T-cell (primary cell): ENCODE results near the gene PLEKHN1. TPM values are rescaled to one million over a fixed set of nuclear protein-coding genes. Genes with fewer than 3 reads are reported as not detected.
"Not testable (repeated sequence)": the region's sequence is repeated elsewhere in the genome, so short reads cannot be mapped to it uniquely, and the experiment has no call there.

Experiments used
- ATAC-seq, 4 experiments: fragments of 200-7000 bp in 3 of 4; fragments of 150-1000 bp in 1 of 4; cut with Tn5 transposase; replicated peaks in 1 of 4; 1 replicate in 3 of 4; 2 replicates in 1 of 4; pipeline ENCODE4 v1.10.0; 2021; ENCODE audit warnings: moderate library complexity in 3 of 4, mild to moderate bottlenecking in 2 of 4, moderate number of reproducible peaks in 1 of 4
- CTCF ChIA-PET, 2 donors: fragments of 300-600 bp; sonication (Branson Sonifier 250); formaldehyde crosslinking; loops; one replicate each; lab custom pipeline; 2022; ENCODE audit warnings: antibody characterized with exemption in 2 of 2; lab: Charles Lee
- POLR2A ChIA-PET, 2 donors: fragments of 300-600 bp; sonication (Branson Sonifier 250); formaldehyde crosslinking; loops; one replicate each; lab custom pipeline; 2022; ENCODE audit warnings: antibody characterized with exemption in 2 of 2; lab: Charles Lee
- DNase-seq, 35 experiments: peaks; one replicate each; pipeline versions ENCODE4 v3.0.0 to v3.0.0-alpha.2; 2013 to 2023
- H3K27ac ChIP-seq: one replicate; pipeline ENCODE4 v1.5.1; 2013; ENCODE audit warnings: low read length
- H3K27me3 ChIP-seq, 2 experiments: replicated peaks in 1 of 2; 1 replicate in 1 of 2; 2 replicates in 1 of 2; pipeline versions ENCODE4 v1.6.1 to v1.7.0; 2013; ENCODE audit warnings: low read length in 1 of 2, mixed read lengths in 1 of 2; ENCODE audit not compliant: control insufficient read depth in 2 of 2, insufficient read depth in 2 of 2; ENCODE audit errors: extremely low read depth in 1 of 2
- H3K36me3 ChIP-seq, 2 donors: 1 replicate in 1 of 2; 2 replicates in 1 of 2; pipeline versions ENCODE4 v1.6.1 to v1.7.0; 2013; ENCODE audit warnings: low read length in 1 of 2; ENCODE audit not compliant: control insufficient read depth in 2 of 2, insufficient read depth in 1 of 2; ENCODE audit errors: extremely low read depth in 1 of 2
- H3K4me1 ChIP-seq, 2 experiments: 1 replicate in 1 of 2; 2 replicates in 1 of 2; pipeline versions ENCODE4 v1.6.1 to v1.7.0; 2013; ENCODE audit warnings: low read length in 2 of 2, mixed read lengths in 1 of 2; ENCODE audit not compliant: insufficient read depth in 2 of 2, control insufficient read depth in 1 of 2; ENCODE audit errors: extremely low read depth in 1 of 2
- H3K4me3 ChIP-seq, 2 donors: 1 replicate in 1 of 2; 2 replicates in 1 of 2; pipeline versions ENCODE4 v1.5.1 to v1.7.0; 2013; ENCODE audit warnings: mild to moderate bottlenecking in 2 of 2, low read length in 1 of 2, moderate library complexity in 1 of 2; ENCODE audit not compliant: control insufficient read depth in 1 of 2; ENCODE audit errors: extremely low read depth in 1 of 2
- H3K9me3 ChIP-seq: 2 replicates; pipeline ENCODE4 v1.7.0; 2013
- H3K27ac Mint-ChIP-seq, 2 donors: one replicate each; pipeline ENCODE4 v1.8.0; 2020 to 2021; ENCODE audit warnings: mild to moderate bottlenecking in 2 of 2, mixed read lengths in 2 of 2
- H3K27me3 Mint-ChIP-seq, 2 donors: one replicate each; pipeline ENCODE4 v1.8.0; 2021 to 2022; ENCODE audit warnings: mixed read lengths in 2 of 2
- H3K36me3 Mint-ChIP-seq: one replicate; pipeline ENCODE4 v1.8.0; 2021; ENCODE audit warnings: mixed read lengths
- H3K4me1 Mint-ChIP-seq, 3 donors: one replicate each; pipeline ENCODE4 v1.8.0; 2020 to 2022; ENCODE audit warnings: mixed read lengths in 3 of 3, mild to moderate bottlenecking in 1 of 3
- H3K4me3 Mint-ChIP-seq, 3 donors: one replicate each; pipeline ENCODE4 v1.8.0; 2020 to 2022; ENCODE audit warnings: mild to moderate bottlenecking in 3 of 3, mixed read lengths in 3 of 3, moderate library complexity in 3 of 3
- H3K9me3 Mint-ChIP-seq, 3 donors: one replicate each; pipeline ENCODE4 v1.8.0; 2020 to 2022; ENCODE audit warnings: mixed read lengths in 3 of 3
- WGBS: methylation state at CpG from one replicate; pipeline ENCODE4 v1.1.5; 2013; ENCODE audit warnings: missing lambda C conversion rate; ENCODE audit not compliant: insufficient coverage; 5-methylcytosine and 5-hydroxymethylcytosine counted together
- total RNA-seq, 35 experiments: library from RNA in 6 of 35; stranded (reverse) in 6 of 35; fragments of 120-200 nt in 1 of 35; gene quantifications; one replicate each; pipeline versions ENCODE4 v1.2.1 to v1.2.4 and lab custom pipeline; 2013 to 2026

Gene PLEKHN1
- total RNA-seq, 5 donors from 2014 or later (not counting 1 experiment from before 2014, with no cell fraction given): 0.30 to 9.9 (median 7.3) TPM

DNA sequence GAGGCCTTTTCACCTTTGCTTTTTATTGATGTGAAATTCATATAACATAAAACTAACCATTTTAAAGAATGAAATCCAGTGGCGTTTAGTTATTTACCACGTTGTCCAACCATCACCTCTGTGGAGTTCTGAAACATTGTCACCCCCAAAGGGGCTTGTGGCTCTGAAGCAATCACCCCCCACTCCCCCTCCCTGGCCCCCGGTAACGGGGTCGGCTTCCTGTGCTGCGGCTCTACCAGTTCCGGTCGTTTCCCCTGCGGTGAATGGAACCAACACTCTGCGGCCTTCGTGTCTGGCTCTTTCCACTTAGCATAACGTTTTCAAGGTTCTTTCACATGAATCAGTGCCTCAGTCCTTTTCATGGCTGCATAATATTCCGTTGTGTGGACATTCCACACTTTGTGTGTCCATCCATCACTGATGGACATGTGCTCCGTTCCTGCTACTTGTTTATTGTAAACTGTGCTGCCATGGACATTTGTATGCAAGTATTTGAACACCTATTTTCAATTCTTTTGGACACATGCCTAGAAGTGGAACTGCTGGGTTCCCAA lies 45.2 kb downstream of the PLEKHN1 start:
- Histone ChIP-seq H3K9me3 (no peaks in the 10 kb centered on the region), H3K27me3 (peaks cover 0 to 9% of the 10 kb centered on the region in 2 experiments), H3K27ac (no peak overlapping the region), H3K36me3 (no peaks in the 10 kb centered on the region), H3K4me3 (no peak overlapping the region), H3K4me1 (peaks cover 9 to 31% of the 10 kb centered on the region in 2 experiments)
- POLR2A ChIA-PET: no interaction called here
- CTCF ChIA-PET: no interaction called here
- no peaks in the 10 kb centered on the region for H3K9me3 Mint-ChIP-seq
- peaks cover 22 to 31% (median 28%) of the 10 kb centered on the region in 3 donors for H3K4me1 Mint-ChIP-seq
- peak overlapping the region in 1 of 2 donors; percentile 57 for H3K27ac Mint-ChIP-seq
- H3K36me3 Mint-ChIP-seq: no peaks in the 10 kb centered on the region
- H3K4me3 Mint-ChIP-seq: no peak overlapping the region
- DNase-seq (no peak), ATAC-seq (no peak)
- WGBS: 69% methylated on average over 12 of the region's 14 CpGs
- peaks cover 0 to 9% of the 10 kb centered on the region in 2 donors for H3K27me3 Mint-ChIP-seq

DNA sequence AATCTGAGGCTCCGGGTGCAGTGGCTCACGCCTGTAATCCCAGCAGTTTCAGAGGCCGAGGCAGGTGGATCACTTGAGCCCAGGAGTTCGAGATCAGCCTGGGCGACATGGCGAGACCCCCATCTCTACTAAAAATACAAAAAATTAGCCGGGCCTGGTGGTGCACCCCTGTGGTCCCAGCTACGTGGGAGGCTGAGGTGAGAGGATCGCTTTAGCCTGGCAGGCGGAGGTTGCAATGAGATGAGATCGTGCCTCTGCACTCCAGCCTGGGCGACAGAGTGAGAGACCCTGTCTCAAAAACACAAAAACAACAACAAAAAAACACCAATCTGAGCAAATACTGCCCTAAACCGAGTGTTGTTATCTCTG lies 46.4 kb downstream of the PLEKHN1 start:
- WGBS: 90% methylated on average over 3 of the region's 13 CpGs
- ATAC-seq: peak; percentile 2 to 15 (median 5)

DNA sequence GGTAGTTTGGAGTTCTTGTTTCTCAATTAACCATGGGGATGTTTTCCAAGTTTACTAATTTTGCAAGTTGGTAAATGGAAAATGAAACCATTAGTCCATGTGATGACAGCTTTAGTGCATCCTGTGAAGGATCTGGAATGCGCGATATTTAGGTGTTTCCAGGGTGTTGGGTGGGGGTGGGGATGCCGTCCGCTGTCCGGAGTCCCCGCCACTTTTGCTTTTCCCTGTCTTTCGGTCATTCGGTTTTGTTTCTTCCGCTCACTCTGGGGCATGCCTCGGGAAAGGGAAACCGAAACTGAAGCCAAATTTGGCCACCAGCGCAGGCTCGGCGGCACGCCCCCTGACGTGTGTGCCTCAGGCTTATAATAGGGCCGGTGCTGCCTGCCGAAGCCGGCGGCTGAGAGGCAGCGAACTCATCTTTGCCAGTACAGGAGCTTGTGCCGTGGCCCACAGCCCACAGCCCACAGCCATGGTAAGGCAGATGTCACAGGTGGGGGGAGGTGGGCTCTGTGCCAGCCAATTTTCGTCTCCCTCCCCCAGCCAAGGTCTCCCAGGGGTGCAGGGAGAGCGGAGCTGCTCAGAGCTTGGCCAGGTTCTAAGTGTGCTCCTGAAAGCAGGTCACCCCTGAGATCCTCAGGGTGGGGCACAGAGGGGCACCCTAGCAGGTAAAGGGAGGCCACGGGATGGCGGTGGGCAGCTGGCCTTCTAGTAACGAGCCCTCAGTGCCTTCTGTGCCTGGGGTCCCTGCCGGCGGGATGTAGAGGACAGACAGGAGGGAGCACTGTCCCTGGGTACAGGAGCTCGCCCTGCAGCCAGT lies 47.0 kb downstream of the PLEKHN1 start, which contains the start of gene ISG15:
Gene ISG15, plus strand, starts transcription at position 393 of the 817 bp plus-strand sequence. Its CDS starts 77 bp downstream, at position 470.
- Mint-ChIP-seq H3K4me3 (peak within 1 kb of the TSS; percentile 90 to 98 (median 91)), H3K27ac (peak within 1 kb of the TSS; percentile 97 to 98), H3K4me1 (peaks cover 27 to 38% (median 34%) of the 10 kb centered on the region in 3 donors), H3K36me3 (no peaks in the 10 kb centered on the region), H3K9me3 (no peaks in the 10 kb centered on the region), H3K27me3 (peaks cover 0 to under 1% of the 10 kb centered on the region in 2 donors)
- DNase-seq (peak; percentile 74 to 94 (median 90)), ATAC-seq (peak; percentile 94 to 96 (median 94))
- no peaks in the 10 kb centered on the region for H3K9me3 ChIP-seq
- H3K36me3 ChIP-seq: no peaks in the 10 kb centered on the region
- CTCF ChIA-PET: interaction anchor here (0.6 to 1.3 kb wide), 5 partner anchors 10 to 47 kb away, joined by 4 to 7 read pairs (median 5); partner anchors contain the start of gene PLEKHN1 (in 1 of the 2)
- H3K27ac ChIP-seq: peak within 1 kb of the TSS; percentile 85
- POLR2A ChIA-PET: interaction anchor here in 1 of 2 donors (0.6 kb wide), 2 partner anchors 261 to 362 kb away, joined by 3 to 4 read pairs; partner anchors contain the start of gene AURKAIP1
- peaks cover 0 to 5% of the 10 kb centered on the region in 2 experiments for H3K27me3 ChIP-seq
- H3K4me1 ChIP-seq: peaks cover 9 to 35% of the 10 kb centered on the region in 2 experiments
- peak within 1 kb of the TSS; percentile 74 to 93 for H3K4me3 ChIP-seq
- WGBS: 3% methylated on average over 19 of the region's 30 CpGs

More for the DNA sequence above, 46.4 kb downstream of the PLEKHN1 start:
- H3K9me3 ChIP-seq, H3K27me3 Mint-ChIP-seq, DNase-seq, H3K36me3 Mint-ChIP-seq, H3K36me3 ChIP-seq, H3K9me3 Mint-ChIP-seq, H3K27me3 ChIP-seq: not testable (repeated sequence)
- H3K27ac Mint-ChIP-seq: peak overlapping the region; percentile 97 to 98
- H3K4me1 Mint-ChIP-seq: peaks cover 27 to 37% (median 34%) of the 10 kb centered on the region in 3 donors
- POLR2A ChIA-PET: interaction anchor here in 1 of 2 donors (0.6 kb wide), 1 partner anchor 363 kb away, joined by 4 read pairs; the partner anchor contains the start of gene AURKAIP1
- Histone ChIP-seq H3K27ac (peak overlapping the region; percentile 85), H3K4me3 (peak overlapping the region; percentile 74 to 93), H3K4me1 (peaks cover 9 to 35% of the 10 kb centered on the region in 2 experiments)
- CTCF ChIA-PET: interaction anchor here (0.6 to 1.0 kb wide), 4 partner anchors 9 to 46 kb away, joined by 4 to 5 read pairs (median 5); partner anchors contain the start of gene PLEKHN1 (in 1 of the 2)
- H3K4me3 Mint-ChIP-seq: peak overlapping the region; percentile 90 to 98 (median 91)

DNA sequence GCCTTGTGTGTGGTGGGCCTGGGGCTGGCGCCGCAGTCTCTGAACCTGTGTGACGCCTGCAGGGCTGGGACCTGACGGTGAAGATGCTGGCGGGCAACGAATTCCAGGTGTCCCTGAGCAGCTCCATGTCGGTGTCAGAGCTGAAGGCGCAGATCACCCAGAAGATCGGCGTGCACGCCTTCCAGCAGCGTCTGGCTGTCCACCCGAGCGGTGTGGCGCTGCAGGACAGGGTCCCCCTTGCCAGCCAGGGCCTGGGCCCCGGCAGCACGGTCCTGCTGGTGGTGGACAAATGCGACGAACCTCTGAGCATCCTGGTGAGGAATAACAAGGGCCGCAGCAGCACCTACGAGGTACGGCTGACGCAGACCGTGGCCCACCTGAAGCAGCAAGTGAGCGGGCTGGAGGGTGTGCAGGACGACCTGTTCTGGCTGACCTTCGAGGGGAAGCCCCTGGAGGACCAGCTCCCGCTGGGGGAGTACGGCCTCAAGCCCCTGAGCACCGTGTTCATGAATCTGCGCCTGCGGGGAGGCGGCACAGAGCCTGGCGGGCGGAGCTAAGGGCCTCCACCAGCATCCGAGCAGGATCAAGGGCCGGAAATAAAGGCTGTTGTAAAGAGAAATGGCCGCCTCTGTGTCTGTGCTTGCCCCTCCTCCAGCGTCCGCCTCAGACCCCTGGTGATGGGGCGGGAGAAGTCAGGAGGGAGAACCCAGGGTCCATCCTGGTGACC lies 47.8 kb downstream of the PLEKHN1 start:
- H3K4me3 ChIP-seq: peak overlapping the region; percentile 74 to 93
- H3K9me3 ChIP-seq: no peaks in the 10 kb centered on the region
- H3K36me3 ChIP-seq: no peaks in the 10 kb centered on the region
- ATAC-seq (peak in 2 of 4 experiments; percentile 23 to 26), DNase-seq (peak in 11 of 35 experiments; percentile 29 to 53 (median 41))
- ChIA-PET POLR2A (interaction anchor here in 1 of 2 donors (0.6 kb wide), 1 partner anchor 260 kb away, joined by 3 read pairs; no protein-coding TSS in a partner anchor), CTCF (interaction anchor here in 1 of 2 donors (1.0 to 1.3 kb wide), 3 partner anchors 12 to 31 kb away, joined by 4 to 7 read pairs (median 4); no protein-coding TSS in a partner anchor)
- WGBS: 60% methylated on average over 37 of the region's 41 CpGs
- H3K27ac ChIP-seq: peak overlapping the region; percentile 85
- H3K27ac Mint-ChIP-seq: peak overlapping the region; percentile 97 to 98
- peaks cover 27 to 39% (median 34%) of the 10 kb centered on the region in 3 donors for H3K4me1 Mint-ChIP-seq
- H3K27me3 Mint-ChIP-seq: no peaks in the 10 kb centered on the region
- peak overlapping the region; percentile 90 to 98 (median 91) for H3K4me3 Mint-ChIP-seq
- no peaks in the 10 kb centered on the region for H3K9me3 Mint-ChIP-seq
- peaks cover 0 to 5% of the 10 kb centered on the region in 2 experiments for H3K27me3 ChIP-seq
- no peaks in the 10 kb centered on the region for H3K36me3 Mint-ChIP-seq
- peaks cover 9 to 41% of the 10 kb centered on the region in 2 experiments for H3K4me1 ChIP-seq

DNA sequence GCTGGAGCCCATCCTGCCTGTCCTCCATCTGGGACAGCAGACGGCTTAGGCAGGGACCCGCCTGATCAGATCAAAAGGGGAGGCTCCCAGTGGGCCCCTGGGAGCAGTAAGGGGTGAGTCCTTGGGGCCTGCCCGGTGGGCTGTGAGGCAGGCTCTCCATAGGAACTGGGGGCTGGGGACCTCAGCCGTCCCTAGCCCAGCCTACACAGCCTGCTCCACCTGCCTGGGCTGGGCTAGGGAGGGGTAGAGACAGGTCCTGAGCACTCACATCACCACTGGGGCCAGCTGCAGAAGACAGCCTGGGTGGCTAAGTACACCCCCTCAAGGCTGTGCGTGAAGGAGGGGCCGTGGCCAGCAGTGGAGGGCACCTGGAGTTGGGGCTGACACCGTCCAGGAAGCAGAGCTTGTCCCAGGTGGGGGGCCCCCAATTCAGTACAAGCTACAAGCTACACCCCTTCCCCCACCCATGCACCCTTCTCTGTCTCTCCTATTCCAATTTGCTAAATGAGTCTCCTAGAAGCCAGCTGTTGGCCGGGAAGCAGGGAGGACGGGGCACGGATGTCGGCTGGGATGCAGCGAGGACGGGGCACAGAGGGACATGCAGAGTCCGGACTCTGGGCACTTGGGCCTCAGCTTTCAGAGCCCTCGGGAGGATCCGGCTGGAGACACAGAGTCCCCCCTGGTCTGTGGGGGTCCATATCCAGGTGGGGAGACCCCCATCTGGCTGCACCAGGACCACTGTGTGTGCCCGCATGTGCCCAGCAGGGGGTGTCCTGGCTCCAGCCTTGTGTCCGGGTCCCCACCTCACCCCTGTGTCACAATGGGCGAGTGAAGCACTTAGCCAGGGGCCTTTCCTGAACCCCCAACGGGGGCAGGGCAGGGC lies 48.8 kb downstream of the PLEKHN1 start:
- Mint-ChIP-seq H3K4me1 (peaks cover 27 to 40% (median 34%) of the 10 kb centered on the region in 3 donors), H3K27me3 (no peaks in the 10 kb centered on the region), H3K9me3 (no peaks in the 10 kb centered on the region), H3K36me3 (no peaks in the 10 kb centered on the region), H3K27ac (peak overlapping the region; percentile 97 to 98), H3K4me3 (peak overlapping the region; percentile 90 to 98 (median 91))
- no peak overlapping the region for H3K4me3 ChIP-seq
- H3K27me3 ChIP-seq: peaks cover 0 to 5% of the 10 kb centered on the region in 2 experiments
- H3K36me3 ChIP-seq: no peaks in the 10 kb centered on the region
- peaks cover 9 to 43% of the 10 kb centered on the region in 2 experiments for H3K4me1 ChIP-seq
- DNase-seq: peak in 1 of 35 experiments; percentile 0
- no peak for ATAC-seq
- ChIA-PET CTCF (interaction anchor here in 1 of 2 donors (1.1 kb wide), 1 partner anchor 26 kb away, joined by 4 read pairs; no protein-coding TSS in a partner anchor), POLR2A (interaction anchor here in 1 of 2 donors (0.5 kb wide), 1 partner anchor 716 kb away, joined by 9 read pairs; no protein-coding TSS in a partner anchor)
- no peaks in the 10 kb centered on the region for H3K9me3 ChIP-seq
- 82% methylated on average over 18 of the region's 20 CpGs for WGBS
- H3K27ac ChIP-seq: no peak overlapping the region
